ENCODE measurements around the gene LYRM4. TPM values are rescaled to one million over a fixed set of nuclear protein-coding genes. Genes with fewer than 3 reads are reported as not detected.
"Not testable (repeated sequence)": the region's sequence is repeated elsewhere in the genome, so short reads cannot be mapped to it uniquely, and the experiment has no call there.

LYRM4 gene
- total RNA-seq, 1 donor from 2014 or later: 15.7 TPM

DNA sequence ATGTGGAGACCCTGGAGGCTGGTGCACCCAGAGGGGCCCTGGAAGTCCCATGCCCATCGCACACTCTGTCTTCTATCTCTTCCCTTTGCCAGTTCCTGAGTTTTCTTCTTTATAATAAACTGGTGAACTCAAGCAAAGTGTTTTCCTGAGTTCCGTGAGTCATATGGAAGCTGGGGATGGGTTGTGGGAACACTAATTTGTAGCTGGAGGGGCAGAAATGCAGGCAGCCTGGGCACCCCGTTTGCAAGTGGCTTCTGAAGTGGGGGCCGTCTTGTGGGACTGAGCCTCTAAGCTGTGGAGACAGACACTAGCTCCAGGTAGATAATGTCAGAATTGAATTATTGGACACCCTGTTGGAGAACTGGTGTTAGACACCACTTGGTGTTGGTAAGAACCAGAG is 178.8 kb downstream of the LYRM4 start:
- DNase-seq (ENCODE audit: low read depth in 2 of 2): no peak

- DNase-seq (ENCODE audit: low read depth in 2 of 2): no peak
Measured at GRCh38 chr6:5081182-5081581, 179.6 kb downstream of the LYRM4 start.

DNA sequence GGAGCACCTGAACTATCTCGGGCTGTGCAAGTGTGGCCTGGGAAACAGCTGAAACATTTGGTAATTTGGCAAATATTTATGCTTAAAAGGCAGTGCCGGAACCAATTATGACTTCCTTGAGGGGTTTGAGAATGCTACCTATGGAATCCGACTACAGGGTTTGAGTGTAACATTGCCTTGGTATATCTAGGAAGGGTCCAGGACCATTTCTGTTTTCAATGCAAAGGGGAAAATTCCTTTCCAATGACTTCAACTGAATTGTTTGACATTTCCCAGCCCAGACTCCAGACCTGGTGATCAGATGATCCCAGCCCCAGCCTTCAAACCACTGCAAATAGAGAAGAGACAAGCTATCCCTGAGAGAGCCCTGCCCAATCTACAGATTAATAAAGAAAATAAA is 180.2 kb downstream of the LYRM4 start:
- DNase-seq (ENCODE audit: low read depth in 2 of 2): no peak

DNA sequence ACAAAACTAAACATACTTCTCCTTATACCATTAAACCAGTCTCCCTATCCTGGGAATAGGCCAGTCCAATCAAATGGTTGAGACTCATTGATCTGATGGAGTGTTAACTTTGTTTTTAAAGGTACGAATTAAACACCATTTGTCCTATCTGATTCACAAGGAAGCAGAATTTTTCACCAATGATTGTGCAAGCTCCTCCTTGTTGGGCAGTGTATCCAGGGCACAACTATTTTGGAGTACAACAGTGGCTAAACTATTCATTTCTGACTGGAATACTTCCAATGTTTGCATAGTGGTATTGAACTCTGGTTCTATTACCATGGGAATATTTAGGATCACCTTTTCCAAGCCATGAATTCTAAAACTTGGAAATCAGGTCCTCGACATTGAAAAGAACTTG is 181.1 kb downstream of the LYRM4 start:
- DNase-seq (ENCODE audit: low read depth in 2 of 2): no peak

DNA sequence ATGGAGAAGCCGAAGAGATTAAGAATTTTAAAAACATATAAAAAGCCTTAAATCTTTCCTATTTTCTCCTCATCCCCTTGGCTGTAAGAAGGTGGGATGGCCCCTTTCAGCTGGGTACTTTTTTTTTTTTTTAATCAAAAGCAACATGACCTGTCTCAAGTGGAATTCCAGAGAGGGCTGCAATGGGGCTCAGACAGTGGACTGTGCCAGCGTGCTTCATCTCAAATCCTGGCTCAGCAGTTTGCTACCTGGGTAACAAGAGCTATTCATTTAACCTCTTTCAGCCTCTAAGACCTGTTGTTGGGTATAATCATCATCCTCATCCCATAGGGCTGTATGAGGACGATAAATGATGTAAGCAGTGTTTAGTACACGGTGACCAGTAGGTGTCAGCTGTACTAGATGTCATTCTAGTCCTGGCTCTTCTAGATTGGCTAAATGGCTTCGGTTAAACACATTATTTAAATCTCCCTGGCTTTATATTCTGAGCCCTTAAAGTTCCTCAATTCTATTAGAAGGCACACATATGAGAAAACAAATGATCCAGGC is 182.6 kb downstream of the LYRM4 start:
- peak; percentile 35 to 59 for DNase-seq (ENCODE audit: low read depth in 2 of 2)

DNA sequence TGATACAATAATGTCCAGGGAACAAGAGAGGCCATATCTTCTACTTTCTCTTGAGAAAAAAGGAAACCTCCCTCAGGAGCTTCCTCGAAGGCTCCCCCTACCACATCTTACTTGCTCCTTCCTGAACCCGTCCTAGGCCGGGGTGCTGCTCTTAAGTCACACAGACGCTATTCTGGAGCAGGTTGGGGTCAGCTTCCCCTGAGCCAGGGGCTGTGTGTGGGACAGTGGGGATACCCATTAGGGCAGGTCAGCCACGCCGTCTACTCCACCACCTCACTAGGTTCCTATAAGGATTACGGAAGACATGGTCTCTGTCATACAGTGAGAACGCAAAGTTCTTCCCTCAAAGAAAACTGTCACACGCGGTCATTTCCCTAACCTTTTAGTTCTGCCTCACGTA is 183.8 kb downstream of the LYRM4 start:
- DNase-seq (ENCODE audit: low read depth in 2 of 2): no peak

DNA sequence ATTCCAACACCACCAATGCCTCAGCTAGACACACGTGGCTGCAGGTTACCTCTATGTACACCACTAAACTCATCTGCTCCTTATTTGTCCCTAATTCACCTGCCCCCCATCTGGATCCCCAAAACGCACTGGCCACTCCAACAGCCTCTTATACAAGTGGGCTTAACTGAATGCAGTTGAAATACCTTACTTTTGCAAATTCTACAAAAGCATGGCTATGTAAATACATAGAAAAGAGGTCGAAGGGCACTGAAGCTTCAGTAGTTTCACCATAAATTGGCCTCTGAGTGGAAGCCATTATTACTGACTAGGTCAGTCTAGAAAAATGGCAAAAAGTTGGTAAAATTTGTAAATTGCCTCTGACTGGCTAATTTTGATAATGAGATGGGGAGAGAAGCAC is 186.8 kb downstream of the LYRM4 start:
- DNase-seq (ENCODE audit: low read depth in 2 of 2): no peak

GRCh38 chr6:5072440-5072839 is 188.3 kb downstream of the LYRM4 start:
- no peak for DNase-seq (ENCODE audit: low read depth in 2 of 2)

DNA sequence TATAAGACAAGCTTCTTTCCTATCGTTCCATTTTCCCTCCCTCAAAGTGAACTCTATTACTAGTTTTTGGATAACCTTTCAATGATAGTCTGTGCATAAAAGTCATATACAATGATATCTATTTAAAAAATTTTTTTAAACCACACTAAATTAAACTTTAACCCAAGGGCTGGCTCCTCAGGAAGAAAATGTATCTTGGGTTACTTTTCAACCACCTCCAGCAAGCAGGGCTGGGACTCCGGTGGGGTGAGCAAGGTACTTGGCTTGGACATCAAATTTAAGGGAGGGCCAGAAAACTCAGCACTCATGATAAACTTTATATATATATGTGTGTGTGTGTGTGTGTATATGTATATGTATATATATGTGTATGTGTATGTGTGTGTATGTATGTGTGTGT is 189.5 kb downstream of the LYRM4 start:
- no peak for DNase-seq (ENCODE audit: low read depth in 2 of 2)

GRCh38 chr6:5068153-5068751 is 192.5 kb downstream of the LYRM4 start:
- DNase-seq (ENCODE audit: low read depth in 2 of 2): no peak

DNA sequence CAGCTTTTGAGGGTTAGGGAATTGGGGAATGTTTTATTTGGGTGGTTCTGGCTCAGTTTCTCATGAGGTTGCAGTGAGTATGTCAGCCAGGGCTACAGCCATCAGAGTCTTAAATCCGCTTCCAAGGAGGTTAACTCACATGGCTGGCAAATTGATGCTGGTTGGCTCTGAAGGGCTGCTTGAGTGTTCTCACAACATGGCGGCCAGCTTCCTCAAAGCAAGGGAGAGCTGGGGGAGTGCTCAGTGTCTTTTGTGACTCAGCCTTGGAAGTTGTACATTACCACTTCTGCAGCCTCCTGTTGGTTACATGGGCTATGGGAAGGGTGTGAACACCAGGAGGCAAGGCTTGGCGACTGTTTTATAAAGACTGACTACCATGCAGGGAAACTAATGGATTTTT is 193.4 kb downstream of the LYRM4 start:
- no peak for DNase-seq (ENCODE audit: low read depth in 2 of 2)

- DNase-seq (ENCODE audit: low read depth in 2 of 2): no peak
Measured at GRCh38 chr6:5066456-5067093, 194.2 kb downstream of the LYRM4 start.

DNA sequence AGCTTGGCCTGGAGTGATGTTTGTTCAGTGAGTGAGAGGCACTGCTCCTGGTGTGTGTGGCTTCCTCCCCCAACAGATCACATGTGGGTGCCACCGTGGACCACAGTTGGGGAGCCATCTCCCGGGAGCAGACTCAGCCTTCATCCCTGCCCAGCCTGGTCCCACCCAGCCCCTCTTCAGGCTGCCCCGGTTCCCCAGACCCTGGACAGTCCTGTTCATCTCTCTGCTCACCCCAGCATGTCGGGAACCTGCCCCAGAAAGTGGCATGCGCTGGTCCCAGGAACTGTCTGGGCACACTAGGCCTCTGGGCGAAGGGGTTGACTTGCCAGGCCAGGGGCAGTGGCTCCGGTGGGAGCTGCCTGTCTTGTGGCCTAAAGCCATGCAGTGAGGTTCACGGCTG is 197.1 kb downstream of the LYRM4 start:
- DNase-seq (ENCODE audit: low read depth in 2 of 2): no peak

- no peak for DNase-seq (ENCODE audit: low read depth in 2 of 2)
Measured at GRCh38 chr6:5061152-5061551, 199.6 kb downstream of the LYRM4 start.

DNA sequence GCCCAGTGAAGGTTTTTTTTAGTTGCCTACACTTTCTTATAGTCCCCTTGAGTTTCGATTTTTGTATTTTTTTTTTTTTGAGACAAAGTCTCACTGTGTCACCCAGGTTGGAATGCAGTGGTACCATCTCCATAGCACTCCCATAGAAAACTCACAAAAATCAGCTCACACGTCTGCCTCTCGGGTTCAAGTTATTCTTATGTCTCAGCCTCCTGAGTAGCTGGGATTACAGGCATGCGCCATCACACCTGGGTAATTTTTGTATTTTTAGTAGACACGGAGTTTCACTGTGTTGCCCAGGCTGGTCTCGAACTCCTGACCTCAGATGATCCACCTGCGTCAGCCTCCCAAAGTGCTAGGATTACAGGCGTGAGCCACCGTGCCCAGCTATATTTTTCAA is 200.3 kb downstream of the LYRM4 start:
- DNase-seq (ENCODE audit: low read depth in 2 of 2): not testable (repeated sequence)

DNA sequence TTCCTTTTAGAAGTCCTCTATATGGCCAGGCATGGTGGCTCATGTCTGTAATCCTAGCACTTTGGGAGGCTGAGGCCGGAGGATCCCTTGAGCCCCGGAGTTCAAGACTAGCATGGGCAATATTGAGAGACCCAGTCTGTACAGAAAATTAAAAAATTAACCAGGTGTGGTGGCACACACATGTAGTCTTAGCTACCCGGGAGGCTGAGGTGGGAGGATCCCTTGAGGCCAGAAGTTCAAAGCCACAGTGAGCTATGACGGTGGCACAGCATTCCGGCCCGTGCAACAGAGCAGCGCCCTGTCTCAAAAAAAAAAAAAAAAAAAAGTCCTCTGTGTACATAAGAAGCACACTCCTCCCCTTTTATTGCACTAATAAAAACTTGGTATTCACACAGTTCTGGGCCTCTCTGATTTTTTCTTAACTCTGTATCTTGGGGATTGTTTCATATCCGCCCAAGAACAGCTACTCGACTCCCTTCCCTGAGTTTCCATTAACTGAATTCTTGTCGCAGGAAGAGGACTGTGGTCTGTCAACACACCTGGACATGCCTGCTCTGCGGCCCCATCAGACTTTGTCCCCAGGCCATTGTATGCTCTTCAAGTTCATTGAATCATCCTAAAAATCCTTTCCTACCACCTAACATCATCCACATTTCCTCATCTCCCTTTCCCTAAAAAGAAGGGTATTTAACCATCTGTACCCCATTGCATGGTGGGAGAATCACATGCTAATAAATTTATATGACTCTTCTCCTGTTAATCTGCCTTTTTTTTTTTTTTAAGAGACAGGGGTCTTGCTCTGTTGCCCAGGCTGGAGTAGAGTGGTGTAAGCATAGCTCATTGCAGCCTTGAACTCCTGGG is 201.5 kb downstream of the LYRM4 start:
- DNase-seq (ENCODE audit: low read depth in 2 of 2): no peak

Other genes starting within 250 kb of the LYRM4 start
- 0.39 and 0.89 TPM in 2 replicates for gene PPP1R3G, start 175.6 kb downstream of the LYRM4 start, total RNA-seq
- gene FARS2, start 563 bp upstream of the LYRM4 start, total RNA-seq: 23.4 and 26.8 TPM in 2 replicates

Data from dermis microvascular lymphatic vessel endothelial cell (primary cell).